ENCODE measurements around the gene CFAP74. TPM values are rescaled to one million over a fixed set of nuclear protein-coding genes. Genes with fewer than 3 reads are reported as not detected.

The CFAP74 gene
- total RNA-seq, 6 experiments from 2014 or later = 0.16 to 3.5 (median 0.32) TPM; not detected in 1

DNA sequence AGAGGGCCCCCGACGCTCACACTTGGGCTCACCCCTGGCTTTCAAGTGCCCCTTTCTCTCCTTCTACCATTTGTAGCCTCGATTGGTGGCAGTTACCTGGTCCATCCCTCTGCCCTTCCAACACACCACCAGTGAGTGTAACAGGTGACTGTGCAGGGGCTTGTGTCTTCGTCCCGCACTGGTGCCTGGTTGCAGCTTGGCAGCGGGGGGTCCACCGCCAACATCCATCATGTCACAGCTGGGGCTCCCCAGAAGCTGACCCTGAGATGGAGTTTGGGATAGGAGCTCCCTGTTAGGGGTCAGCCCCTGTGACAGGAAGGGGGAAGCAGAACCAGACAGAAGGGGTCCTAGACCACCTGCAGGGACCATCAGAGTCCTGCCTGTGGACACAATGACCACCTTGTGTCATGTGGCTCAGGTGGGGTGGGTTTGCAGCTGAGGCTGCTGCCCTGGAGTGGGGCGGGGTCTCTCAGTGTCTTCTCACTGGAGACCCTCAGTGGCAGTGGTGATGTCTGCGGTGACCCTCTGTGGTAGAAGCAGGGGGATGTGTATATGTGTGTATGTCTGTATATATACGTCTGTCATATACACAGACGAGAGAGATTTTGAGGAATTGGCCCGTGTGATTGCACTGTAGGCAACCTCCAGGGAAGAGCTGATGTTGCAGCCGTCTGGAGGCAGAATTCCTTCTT, 92.1 kb downstream of the CFAP74 start:
- ATAC-seq = no peak
- intact Hi-C loops (cut with DNase I) = no loop called here
- H3K4me3 ChIP-seq = no peak overlapping the region
- no peaks in the 10 kb centered on the region for H3K9me3 ChIP-seq
- H3K27me3 ChIP-seq = no peaks in the 10 kb centered on the region
- H3K36me3 ChIP-seq = no peaks in the 10 kb centered on the region
- peak in 1 of 3 donors; percentile 22 for DNase-seq
- peaks cover 3 to 14% (median 4%) of the 10 kb centered on the region in 4 donors for H3K4me1 ChIP-seq
- H3K27ac ChIP-seq = no peak overlapping the region
- no peak for TF ChIP-seq POLR2A (IDR thresholded peaks at IDR 0.05)
- TF ChIP-seq, protein P1, sequence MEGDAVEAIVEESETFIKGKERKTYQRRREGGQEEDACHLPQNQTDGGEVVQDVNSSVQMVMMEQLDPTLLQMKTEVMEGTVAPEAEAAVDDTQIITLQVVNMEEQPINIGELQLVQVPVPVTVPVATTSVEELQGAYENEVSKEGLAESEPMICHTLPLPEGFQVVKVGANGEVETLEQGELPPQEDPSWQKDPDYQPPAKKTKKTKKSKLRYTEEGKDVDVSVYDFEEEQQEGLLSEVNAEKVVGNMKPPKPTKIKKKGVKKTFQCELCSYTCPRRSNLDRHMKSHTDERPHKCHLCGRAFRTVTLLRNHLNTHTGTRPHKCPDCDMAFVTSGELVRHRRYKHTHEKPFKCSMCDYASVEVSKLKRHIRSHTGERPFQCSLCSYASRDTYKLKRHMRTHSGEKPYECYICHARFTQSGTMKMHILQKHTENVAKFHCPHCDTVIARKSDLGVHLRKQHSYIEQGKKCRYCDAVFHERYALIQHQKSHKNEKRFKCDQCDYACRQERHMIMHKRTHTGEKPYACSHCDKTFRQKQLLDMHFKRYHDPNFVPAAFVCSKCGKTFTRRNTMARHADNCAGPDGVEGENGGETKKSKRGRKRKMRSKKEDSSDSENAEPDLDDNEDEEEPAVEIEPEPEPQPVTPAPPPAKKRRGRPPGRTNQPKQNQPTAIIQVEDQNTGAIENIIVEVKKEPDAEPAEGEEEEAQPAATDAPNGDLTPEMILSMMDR (IDR thresholded peaks at IDR 0.05) = no peak
- 82% methylated on average over 8 of the region's 13 CpGs for WGBS (ENCODE audit: insufficient coverage, low coverage, low lambda C conversion rate, missing lambda C conversion rate)

DNA sequence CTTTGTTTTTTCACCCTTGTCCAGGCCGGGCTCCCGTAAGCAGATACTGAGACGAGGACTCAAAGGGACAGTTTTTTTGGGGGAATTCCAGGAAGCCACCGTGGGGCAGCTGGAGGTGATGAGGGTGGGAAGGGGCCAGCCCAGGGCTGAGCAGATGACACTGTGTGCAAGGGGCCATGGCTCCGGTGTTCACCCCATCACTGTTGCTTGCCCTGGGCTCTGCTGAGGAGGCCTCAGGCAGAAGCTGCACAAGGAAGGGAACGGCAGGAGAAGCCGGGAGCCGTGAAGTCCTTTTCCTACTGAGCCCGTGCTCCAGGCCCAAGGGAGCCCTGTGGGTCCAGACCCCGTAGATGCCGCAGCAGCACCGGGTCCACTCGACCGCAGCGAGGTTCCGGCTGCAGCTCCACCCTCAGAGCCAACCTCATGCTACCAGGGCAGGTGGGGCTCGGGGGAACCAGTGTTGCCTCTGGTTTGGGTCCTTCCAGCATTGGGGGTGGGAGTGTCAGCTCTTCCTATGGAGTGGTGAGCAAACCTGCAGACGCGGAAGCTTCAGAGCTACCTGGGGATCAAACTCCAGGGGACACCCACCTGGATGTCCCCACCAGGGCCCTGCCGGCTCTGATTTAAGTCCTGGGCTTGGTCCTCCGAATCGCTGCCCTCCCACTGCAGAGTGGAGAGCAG, 92.8 kb downstream of the CFAP74 start:
- ATAC-seq (no peak), DNase-seq (peak in 2 of 3 donors; percentile 29 to 58)
- Histone ChIP-seq H3K27me3 (no peaks in the 10 kb centered on the region), H3K4me3 (no peak overlapping the region), H3K4me1 (peaks cover 3 to 18% (median 4%) of the 10 kb centered on the region in 4 donors), H3K9me3 (no peaks in the 10 kb centered on the region), H3K36me3 (no peaks in the 10 kb centered on the region), H3K27ac (no peak overlapping the region)
- TF ChIP-seq, protein P1 (IDR thresholded peaks at IDR 0.05) = no peak
- no peak for TF ChIP-seq POLR2A (IDR thresholded peaks at IDR 0.05)
- WGBS (ENCODE audit: insufficient coverage, low coverage, low lambda C conversion rate, missing lambda C conversion rate) = 93% methylated on average over 5 of the region's 22 CpGs
- intact Hi-C loops (cut with DNase I) = no loop called here

DNA sequence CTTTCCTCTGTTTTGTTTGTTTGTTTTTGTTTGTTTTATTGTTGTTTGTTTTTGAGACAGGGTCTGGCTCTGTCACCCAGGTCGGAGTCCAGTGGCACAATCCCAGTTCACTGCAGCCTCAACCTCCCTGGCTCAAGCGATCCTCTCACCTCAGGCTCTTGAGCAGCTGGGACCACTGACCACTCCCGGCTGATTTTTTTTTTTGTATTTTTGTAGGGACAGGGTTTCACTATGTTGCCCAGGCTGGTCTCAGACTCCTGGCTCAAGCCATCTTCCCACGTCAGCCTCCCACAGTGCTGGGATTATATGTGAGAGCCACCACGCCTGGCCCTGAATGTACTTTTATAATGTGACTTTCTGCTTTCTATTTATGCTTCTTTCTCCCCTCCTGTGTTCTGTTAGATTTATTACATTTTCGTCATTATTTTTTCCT, 93.5 kb downstream of the CFAP74 start:
- Histone ChIP-seq H3K27ac (peak overlapping the region; percentile 67 to 76 (median 71)), H3K4me3 (peak overlapping the region; percentile 54 to 61 (median 59)), H3K9me3 (no peaks in the 10 kb centered on the region), H3K27me3 (no peaks in the 10 kb centered on the region), H3K36me3 (no peaks in the 10 kb centered on the region), H3K4me1 (peaks cover 3 to 18% (median 4%) of the 10 kb centered on the region in 4 donors)
- DNase-seq (peak in 1 of 3 donors; percentile 31), ATAC-seq (peak in 1 of 4 donors; percentile 1)
- 59% methylated on average over 6 of the region's 6 CpGs for WGBS (ENCODE audit: insufficient coverage, low coverage, low lambda C conversion rate, missing lambda C conversion rate)
- intact Hi-C loops (cut with DNase I) = no loop called here
- TF ChIP-seq, protein P1 (IDR thresholded peaks at IDR 0.05) = no peak
- TF ChIP-seq POLR2A (IDR thresholded peaks at IDR 0.05) = no peak

DNA sequence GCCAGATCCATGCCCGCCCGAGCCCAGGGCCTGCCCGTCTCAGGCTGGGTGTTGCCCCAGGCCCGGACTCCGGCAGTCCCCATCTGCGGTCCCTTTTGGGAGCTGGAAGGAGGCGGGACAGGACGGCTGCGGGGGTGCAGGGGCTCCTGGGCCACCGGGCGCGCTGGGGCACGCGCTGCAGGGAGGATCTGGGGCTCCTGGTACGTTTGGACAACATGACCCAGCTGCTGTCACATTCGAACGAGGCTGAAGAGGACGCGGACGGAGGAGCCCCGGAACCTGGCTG, 95.1 kb downstream of the CFAP74 start:
- no peaks in the 10 kb centered on the region for H3K36me3 ChIP-seq
- H3K9me3 ChIP-seq = no peaks in the 10 kb centered on the region
- peak overlapping the region; percentile 76 to 88 (median 82) for H3K27ac ChIP-seq
- no CpG with 5 or more reads among the region's 21 CpGs for WGBS (ENCODE audit: insufficient coverage, low coverage, low lambda C conversion rate, missing lambda C conversion rate)
- TF ChIP-seq, protein P1 (IDR thresholded peaks at IDR 0.05) = no peak
- TF ChIP-seq POLR2A (IDR thresholded peaks at IDR 0.05) = no peak
- H3K4me3 ChIP-seq = peak overlapping the region; percentile 73 to 81 (median 75)
- ATAC-seq (peak; percentile 0 to 6 (median 4)), DNase-seq (peak in 2 of 3 donors; percentile 65 to 75)
- H3K4me1 ChIP-seq = peaks cover 3 to 18% (median 4%) of the 10 kb centered on the region in 4 donors
- no peaks in the 10 kb centered on the region for H3K27me3 ChIP-seq
- intact Hi-C loops (cut with DNase I) = loop anchor here (5.0 to 10.0 kb wide), 3 partner anchors 114 to 154 kb away; no protein-coding TSS in a partner anchor
